Measurements from ENCODE around the gene NFATC2IP. TPM values are rescaled to one million over a fixed set of nuclear protein-coding genes. Genes with fewer than 3 reads are reported as not detected.
"Not testable (repeated sequence)": the region's sequence is repeated elsewhere in the genome, so short reads cannot be mapped to it uniquely, and the experiment has no call there.

The NFATC2IP gene
- total RNA-seq, 1 donor = 22.1 TPM

DNA sequence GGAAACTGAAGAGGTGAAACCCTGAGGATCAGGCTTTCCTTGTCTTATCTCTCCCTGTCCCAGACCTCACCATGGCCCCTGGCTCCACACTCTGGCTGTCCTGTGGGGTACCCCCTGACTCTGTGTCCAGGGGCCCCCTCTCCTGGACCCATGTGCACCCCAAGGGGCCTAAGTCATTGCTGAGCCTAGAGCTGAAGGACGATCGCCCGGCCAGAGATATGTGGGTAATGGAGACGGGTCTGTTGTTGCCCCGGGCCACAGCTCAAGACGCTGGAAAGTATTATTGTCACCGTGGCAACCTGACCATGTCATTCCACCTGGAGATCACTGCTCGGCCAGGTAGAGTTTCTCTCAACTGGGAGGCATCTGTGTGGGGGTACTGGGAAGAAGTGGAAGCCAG lies 17.6 kb upstream of the NFATC2IP start:
- no peak for TF ChIP-seq CTCF (IDR thresholded peaks at IDR 0.05; ENCODE audit: insufficient read depth, low read length)

GRCh38 chr16:28935346-28935745 lies 15.4 kb upstream of the NFATC2IP start:
- H3K4me3 ChIP-seq (ENCODE audit: low read depth, low read length) = no peak overlapping the region
- no peak for DNase-seq (ENCODE audit: low read depth)
- TF ChIP-seq CTCF (IDR thresholded peaks at IDR 0.05; ENCODE audit: insufficient read depth, low read length) = no peak

More for the DNA sequence above, 17.6 kb upstream of the NFATC2IP start:
- no peak overlapping the region for H3K4me3 ChIP-seq (ENCODE audit: low read depth, low read length)
- no peak for DNase-seq (ENCODE audit: low read depth)

DNA sequence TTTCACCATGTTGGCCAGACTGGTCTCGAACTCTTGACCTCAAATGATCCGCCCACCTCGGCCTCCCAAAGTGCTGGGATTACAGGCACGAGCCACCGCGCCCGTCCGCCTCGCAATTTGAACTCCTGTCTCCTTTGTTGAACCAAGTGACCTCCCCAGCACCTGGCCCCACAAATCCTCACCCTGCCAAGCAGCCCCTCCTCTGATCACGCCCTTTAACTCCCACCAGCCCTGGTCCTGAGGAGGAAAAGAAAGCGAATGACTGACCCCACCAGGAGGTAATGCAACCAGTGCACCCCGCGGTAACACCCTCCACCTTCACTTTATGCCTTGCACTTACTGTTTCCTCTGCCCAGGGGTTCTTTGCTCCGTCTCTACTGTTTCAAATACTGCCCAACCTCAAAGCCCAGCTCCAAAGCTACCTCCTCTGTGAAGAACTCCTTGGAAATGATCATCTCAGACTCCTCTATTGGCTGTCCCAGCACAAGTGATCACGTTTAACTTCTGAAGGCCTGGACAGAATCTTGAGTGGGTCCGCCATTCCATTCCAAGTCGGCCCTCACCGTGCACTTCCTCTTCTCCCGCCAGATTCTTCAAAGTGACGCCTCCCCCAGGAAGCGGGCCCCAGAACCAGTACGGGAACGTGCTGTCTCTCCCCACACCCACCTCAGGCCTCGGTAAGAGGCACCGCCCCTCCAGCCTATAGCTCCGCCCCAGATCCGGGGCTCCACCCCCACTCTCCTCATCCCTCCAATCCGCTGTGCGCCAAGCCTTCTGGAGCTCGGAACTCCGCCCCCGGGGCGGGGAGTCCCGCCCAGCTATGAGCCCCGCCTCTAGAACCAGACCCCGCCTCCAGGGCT lies 14.6 kb upstream of the NFATC2IP start:
- H3K4me3 ChIP-seq (ENCODE audit: low read depth, low read length) = peak overlapping the region; percentile 28
- peak; percentile 53 for DNase-seq (ENCODE audit: low read depth)
- TF ChIP-seq CTCF (IDR thresholded peaks at IDR 0.05; ENCODE audit: insufficient read depth, low read length) = no peak

DNA sequence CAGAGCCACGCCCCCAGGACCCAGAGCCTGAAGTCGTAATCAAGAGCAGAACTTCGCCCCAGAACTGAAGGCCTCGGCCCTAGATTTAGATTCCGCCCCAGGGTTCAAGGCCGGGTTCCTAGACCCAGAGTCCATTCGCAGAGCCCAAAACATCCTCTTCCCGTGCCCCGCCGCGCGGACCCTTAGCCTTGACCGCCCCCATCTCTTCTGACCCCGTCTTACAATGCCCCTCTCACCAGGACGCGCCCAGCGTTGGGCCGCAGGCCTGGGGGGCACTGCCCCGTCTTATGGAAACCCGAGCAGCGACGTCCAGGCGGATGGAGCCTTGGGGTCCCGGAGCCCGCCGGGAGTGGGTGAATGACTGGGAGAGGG lies 14.0 kb upstream of the NFATC2IP start:
- H3K4me3 ChIP-seq (ENCODE audit: low read depth, low read length) = no peak overlapping the region
- no peak for DNase-seq (ENCODE audit: low read depth)
- TF ChIP-seq CTCF (IDR thresholded peaks at IDR 0.05; ENCODE audit: insufficient read depth, low read length) = no peak

DNA sequence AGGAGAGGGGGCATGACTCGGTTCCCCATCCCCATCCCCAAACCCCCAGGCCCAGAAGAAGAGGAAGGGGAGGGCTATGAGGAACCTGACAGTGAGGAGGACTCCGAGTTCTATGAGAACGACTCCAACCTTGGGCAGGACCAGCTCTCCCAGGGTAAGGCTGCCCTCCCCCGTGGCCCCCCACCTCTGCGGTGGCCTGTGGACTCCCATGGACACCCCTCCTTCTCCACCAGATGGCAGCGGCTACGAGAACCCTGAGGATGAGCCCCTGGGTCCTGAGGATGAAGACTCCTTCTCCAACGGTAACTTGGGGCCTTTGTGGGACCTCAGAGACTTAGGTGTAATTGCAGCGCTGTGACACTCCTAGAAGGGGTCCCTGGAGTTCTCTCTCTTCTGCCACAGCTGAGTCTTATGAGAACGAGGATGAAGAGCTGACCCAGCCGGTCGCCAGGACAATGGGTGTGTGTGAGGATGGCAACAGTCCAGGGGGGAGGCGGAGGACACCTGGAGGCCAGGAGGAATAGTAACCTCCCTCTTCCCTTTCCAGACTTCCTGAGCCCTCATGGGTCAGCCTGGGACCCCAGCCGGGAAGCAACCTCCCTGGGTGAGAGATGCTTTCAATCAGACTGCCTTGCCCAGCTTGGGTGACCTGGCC lies 13.4 kb upstream of the NFATC2IP start:
- no peak for TF ChIP-seq CTCF (IDR thresholded peaks at IDR 0.05; ENCODE audit: insufficient read depth, low read length)
- H3K4me3 ChIP-seq (ENCODE audit: low read depth, low read length) = no peak overlapping the region
- DNase-seq (ENCODE audit: low read depth) = no peak

DNA sequence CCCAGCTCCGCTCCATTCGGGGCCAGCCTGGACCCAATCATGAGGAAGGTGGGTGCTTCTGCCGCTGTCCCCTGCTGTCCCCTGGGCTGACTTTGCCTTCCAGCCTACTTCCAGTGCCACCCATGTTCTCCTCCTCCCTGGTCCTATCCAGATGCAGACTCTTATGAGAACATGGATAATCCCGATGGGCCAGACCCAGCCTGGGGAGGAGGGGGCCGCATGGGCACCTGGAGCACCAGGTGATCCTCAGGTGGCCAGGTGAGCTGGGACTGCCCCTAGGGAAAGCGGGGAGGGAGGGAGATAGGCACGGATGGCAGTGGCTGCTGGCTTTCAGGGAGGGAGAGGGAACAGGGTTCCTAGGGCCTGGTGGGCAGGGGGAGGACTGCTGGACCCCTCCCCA lies 12.0 kb upstream of the NFATC2IP start:
- no peak overlapping the region for H3K4me3 ChIP-seq (ENCODE audit: low read depth, low read length)
- no peak for DNase-seq (ENCODE audit: low read depth)
- TF ChIP-seq CTCF (IDR thresholded peaks at IDR 0.05; ENCODE audit: insufficient read depth, low read length) = no peak

DNA sequence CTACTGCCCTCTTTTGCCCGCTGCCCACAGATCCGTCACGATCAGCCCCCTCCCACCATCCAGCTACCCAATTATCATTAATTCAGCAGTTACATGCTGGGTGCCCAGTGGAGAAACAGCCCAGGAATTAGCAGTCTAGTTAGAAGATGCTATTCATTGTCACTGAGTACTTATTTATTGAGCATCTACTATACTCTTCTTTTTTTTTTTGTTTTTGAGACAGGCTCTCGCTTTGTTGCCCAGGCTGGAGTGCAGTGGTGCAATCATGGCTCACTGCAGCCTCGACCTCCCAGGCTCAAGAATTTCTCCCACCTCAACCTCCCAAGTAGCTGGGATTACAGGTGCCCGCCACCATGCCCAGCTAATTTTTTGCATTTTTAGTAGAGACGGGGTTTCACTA lies 10.9 kb upstream of the NFATC2IP start:
- DNase-seq (ENCODE audit: low read depth) = not testable (repeated sequence)

More for the DNA sequence above, 10.9 kb upstream of the NFATC2IP start:
- not testable (repeated sequence) for H3K4me3 ChIP-seq (ENCODE audit: low read depth, low read length)
